HL-60/S4 treated with phorbol 12-myristate 13-acetate at 8.2 ng/mL for 4 days and 3 days (cell line): ENCODE data around the gene OR51T1.
"Not testable (repeated sequence)": the region's sequence is repeated elsewhere in the genome, so short reads cannot be mapped to it uniquely, and the experiment has no call there.

Source experiments
- in situ Hi-C: fragments of 300-500 bp; cut with MboI; formaldehyde crosslinking; loops from 2 replicates; pipeline ENCODE4 v1.15.0; 2022; ENCODE audit warnings: low sequenced_read_pairs

OR51T1 gene

GRCh38 chr11:4881860-4882500 is at the start of gene OR51T1:
Gene OR51T1, plus strand, starts transcription at chr11:4881900. Its CDS starts 0 bp downstream, at chr11:4881900.
- in situ Hi-C loops: no loop called here

GRCh38 chr11:4839851-4840549 is 41.7 kb upstream of the OR51T1 start:
- in situ Hi-C loops: no loop called here

GRCh38 chr11:4848908-4849532 is 32.7 kb upstream of the OR51T1 start, which contains the start of gene OR51S1:
Gene OR51S1, minus strand, starts transcription at chr11:4849208. Its CDS starts 0 bp downstream, at chr11:4849208.
- in situ Hi-C loops: no loop called here

GRCh38 chr11:4851033-4851432 is 30.7 kb upstream of the OR51T1 start:
- in situ Hi-C loops: no loop called here

- in situ Hi-C loops: not testable (repeated sequence)
Measured at GRCh38 chr11:4854286-4854685, 27.4 kb upstream of the OR51T1 start.

GRCh38 chr11:4862447-4863236 is 19.1 kb upstream of the OR51T1 start:
- in situ Hi-C loops: no loop called here

GRCh38 chr11:4863876-4864275 is 17.8 kb upstream of the OR51T1 start:
- in situ Hi-C loops: no loop called here

- in situ Hi-C loops: no loop called here
Measured at GRCh38 chr11:4865855-4866254, 15.8 kb upstream of the OR51T1 start.

- in situ Hi-C loops: no loop called here
Measured at GRCh38 chr11:4881188-4881587, 512 bp upstream of the OR51T1 start.

- in situ Hi-C loops: no loop called here
Measured at GRCh38 chr11:4882543-4882942, 843 bp downstream of the OR51T1 start.

GRCh38 chr11:4884361-4884760 is 2.7 kb downstream of the OR51T1 start:
- in situ Hi-C loops: no loop called here

GRCh38 chr11:4886186-4886585 is 4.5 kb downstream of the OR51T1 start:
- in situ Hi-C loops: no loop called here

- in situ Hi-C loops: no loop called here
Measured at GRCh38 chr11:4887591-4887990, 5.9 kb downstream of the OR51T1 start.

- in situ Hi-C loops: no loop called here
Measured at GRCh38 chr11:4890279-4890678, 8.6 kb downstream of the OR51T1 start.

GRCh38 chr11:4891996-4892640 is 10.4 kb downstream of the OR51T1 start:
- in situ Hi-C loops: no loop called here

- in situ Hi-C loops: no loop called here
Measured at GRCh38 chr11:4903484-4903883, 21.8 kb downstream of the OR51T1 start, which contains the start of gene OR51A7. Gene OR51A7, plus strand, starts transcription at chr11:4903783. Its CDS starts 3,587 bp downstream, at chr11:4907370.

- in situ Hi-C loops: no loop called here
Measured at GRCh38 chr11:4916581-4916980, 34.9 kb downstream of the OR51T1 start.

GRCh38 chr11:4919250-4919649 is 37.5 kb downstream of the OR51T1 start, which contains the start of gene OR51G2:
Gene OR51G2, minus strand, starts transcription at chr11:4919350. Its CDS starts 3,687 bp downstream, at chr11:4915663.
- in situ Hi-C loops: no loop called here

- in situ Hi-C loops: no loop called here
Measured at GRCh38 chr11:4921796-4922195, 40.1 kb downstream of the OR51T1 start.

- in situ Hi-C loops: no loop called here
Measured at GRCh38 chr11:4922304-4922703, 40.6 kb downstream of the OR51T1 start.
